Hepatocyte (in vitro differentiated cells): ENCODE data around the gene CSPG5. TPM values are rescaled to one million over a fixed set of nuclear protein-coding genes. Genes with fewer than 3 reads are reported as not detected.

Experiments used
- DNase-seq: peaks from one replicate; pipeline ENCODE4 v3.0.0-alpha.2; 2016; ENCODE audit warnings: low spot score
- H2AFZ ChIP-seq: fragments of 200-600 bp; sonication (generic); 2 replicates; pipeline ENCODE4 v1.6.0; 2016; ENCODE audit warnings: antibody characterized with exemption, mild to moderate bottlenecking
- H3K27ac ChIP-seq: fragments of 200-600 bp; sonication (generic); 2 replicates; pipeline ENCODE4 v1.5.1; 2016; ENCODE audit warnings: mild to moderate bottlenecking
- H3K27me3 ChIP-seq: fragments of 200-600 bp; sonication (generic); 2 replicates; pipeline ENCODE4 v1.6.1; 2016
- H3K36me3 ChIP-seq: fragments of 200-600 bp; sonication (generic); replicated peaks from 2 replicates; pipeline ENCODE4 v1.5.1; 2016; ENCODE audit warnings: low read depth; ENCODE audit not compliant: insufficient read depth
- H3K4me1 ChIP-seq: fragments of 200-600 bp; sonication (generic); 2 replicates; pipeline ENCODE4 v1.5.1; 2016; ENCODE audit warnings: mild to moderate bottlenecking, moderate library complexity; ENCODE audit not compliant: insufficient read depth
- H3K4me2 ChIP-seq: fragments of 200-600 bp; sonication (generic); 2 replicates; pipeline ENCODE4 v1.6.0; 2016
- H3K4me3 ChIP-seq: fragments of 200-600 bp; sonication (generic); 2 replicates; pipeline ENCODE4 v1.5.1; 2016; ENCODE audit warnings: mild to moderate bottlenecking
- H3K79me2 ChIP-seq: fragments of 200-600 bp; sonication (generic); 2 replicates; pipeline ENCODE4 v1.6.0; 2017; ENCODE audit warnings: mild to moderate bottlenecking
- H3K9me2 ChIP-seq: fragments of 200-600 bp; sonication (generic); replicated peaks from 2 replicates; pipeline ENCODE4 v1.6.0; 2017; ENCODE audit warnings: mild to moderate bottlenecking; ENCODE audit not compliant: insufficient read depth
- H3K9me3 ChIP-seq: fragments of 200-600 bp; sonication (generic); 2 replicates; pipeline ENCODE4 v1.5.1; 2016; ENCODE audit warnings: low read depth, mild to moderate bottlenecking
- H4K20me1 ChIP-seq: fragments of 200-600 bp; sonication (generic); 2 replicates; pipeline ENCODE4 v1.6.0; 2016; ENCODE audit warnings: mild to moderate bottlenecking; ENCODE audit not compliant: insufficient read depth, poor library complexity, severe bottlenecking
- EZH2 ChIP-seq: fragments of 200-600 bp; sonication (generic); IDR thresholded peaks from 2 replicates; pipeline ENCODE4 v1.6.1; 2016; ENCODE audit warnings: antibody characterized with exemption, mild to moderate bottlenecking, borderline replicate concordance
- EZH2phosphoT487 ChIP-seq: fragments of 200-600 bp; sonication (generic); IDR thresholded peaks from one replicate; pipeline ENCODE4 v1.6.1; 2018; ENCODE audit warnings: antibody characterized with exemption, mild to moderate bottlenecking, low read depth, moderate library complexity; ENCODE audit not compliant: unreplicated experiment, severe bottlenecking
- WGBS: methylation state at CpG from one replicate; pipeline ENCODE4 v1.1.6; 2016; ENCODE audit warnings: low lambda C conversion rate; ENCODE audit errors: missing lambda C conversion rate; 5-methylcytosine and 5-hydroxymethylcytosine counted together
- polyA plus RNA-seq: library from polyadenylated mRNA; unstranded; fragments of >200 nt; fragmentation: Nextera tagmentation; extraction: Ambion mirVana; gene quantifications from 2 replicates; pipeline ENCODE4 v1.2.1, GENCODE V29; 2016
- total RNA-seq: library from RNA; depleted of rRNA; stranded (reverse); fragments of >200 nt; gene quantifications from 2 replicates; pipeline ENCODE4 v1.2.3, GENCODE V29; 2014
- TF ChIP-seq, protein P1 (sequence below): fragments of 200-600 bp; sonication (generic); IDR thresholded peaks from 2 replicates; pipeline ENCODE4 v1.5.1; 2016; ENCODE audit warnings: antibody characterized with exemption, mild to moderate bottlenecking; ENCODE audit not compliant: poor library complexity

CSPG5 gene
- total and polyA plus RNA-seq, 2 experiments from 2014 or later: 0.34 to 0.47 TPM

DNA sequence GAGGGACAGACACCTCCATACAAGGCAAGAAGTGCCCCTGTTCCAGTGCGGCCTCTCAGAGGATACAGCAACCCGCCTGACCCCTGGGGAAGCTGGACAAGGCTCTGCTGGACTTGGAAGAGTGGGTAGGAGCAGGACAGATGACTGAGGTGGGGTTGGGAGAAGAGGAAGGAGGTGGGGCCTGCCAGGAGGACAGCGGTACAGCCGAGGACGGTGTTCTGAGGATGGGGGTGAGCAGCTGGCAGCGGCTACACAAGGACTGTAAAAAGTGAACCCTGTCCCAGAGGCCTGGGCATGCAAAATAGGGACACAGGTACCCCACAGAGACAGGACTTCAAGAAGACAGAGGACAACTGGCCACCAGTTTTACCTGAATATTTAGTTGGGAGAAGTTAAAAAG lies 41.7 kb downstream of the CSPG5 start:
- Histone ChIP-seq H3K4me3 (no peak overlapping the region), H4K20me1 (no peaks in the 10 kb centered on the region), H3K9me2 (no peaks in the 10 kb centered on the region), H3K4me2 (no peak overlapping the region), H2AFZ (no peak overlapping the region), H3K9me3 (no peaks in the 10 kb centered on the region), H3K27ac (no peak overlapping the region), H3K36me3 (no peaks in the 10 kb centered on the region), H3K79me2 (no peaks in the 10 kb centered on the region), H3K4me1 (no peaks in the 10 kb centered on the region), H3K27me3 (no peaks in the 10 kb centered on the region)
- DNase-seq: no peak
- TF ChIP-seq EZH2phosphoT487: no peak
- TF ChIP-seq EZH2: no peak
- TF ChIP-seq, protein P1, sequence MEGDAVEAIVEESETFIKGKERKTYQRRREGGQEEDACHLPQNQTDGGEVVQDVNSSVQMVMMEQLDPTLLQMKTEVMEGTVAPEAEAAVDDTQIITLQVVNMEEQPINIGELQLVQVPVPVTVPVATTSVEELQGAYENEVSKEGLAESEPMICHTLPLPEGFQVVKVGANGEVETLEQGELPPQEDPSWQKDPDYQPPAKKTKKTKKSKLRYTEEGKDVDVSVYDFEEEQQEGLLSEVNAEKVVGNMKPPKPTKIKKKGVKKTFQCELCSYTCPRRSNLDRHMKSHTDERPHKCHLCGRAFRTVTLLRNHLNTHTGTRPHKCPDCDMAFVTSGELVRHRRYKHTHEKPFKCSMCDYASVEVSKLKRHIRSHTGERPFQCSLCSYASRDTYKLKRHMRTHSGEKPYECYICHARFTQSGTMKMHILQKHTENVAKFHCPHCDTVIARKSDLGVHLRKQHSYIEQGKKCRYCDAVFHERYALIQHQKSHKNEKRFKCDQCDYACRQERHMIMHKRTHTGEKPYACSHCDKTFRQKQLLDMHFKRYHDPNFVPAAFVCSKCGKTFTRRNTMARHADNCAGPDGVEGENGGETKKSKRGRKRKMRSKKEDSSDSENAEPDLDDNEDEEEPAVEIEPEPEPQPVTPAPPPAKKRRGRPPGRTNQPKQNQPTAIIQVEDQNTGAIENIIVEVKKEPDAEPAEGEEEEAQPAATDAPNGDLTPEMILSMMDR: no peak
- WGBS: 86% methylated on average over 6 of the region's 6 CpGs

DNA sequence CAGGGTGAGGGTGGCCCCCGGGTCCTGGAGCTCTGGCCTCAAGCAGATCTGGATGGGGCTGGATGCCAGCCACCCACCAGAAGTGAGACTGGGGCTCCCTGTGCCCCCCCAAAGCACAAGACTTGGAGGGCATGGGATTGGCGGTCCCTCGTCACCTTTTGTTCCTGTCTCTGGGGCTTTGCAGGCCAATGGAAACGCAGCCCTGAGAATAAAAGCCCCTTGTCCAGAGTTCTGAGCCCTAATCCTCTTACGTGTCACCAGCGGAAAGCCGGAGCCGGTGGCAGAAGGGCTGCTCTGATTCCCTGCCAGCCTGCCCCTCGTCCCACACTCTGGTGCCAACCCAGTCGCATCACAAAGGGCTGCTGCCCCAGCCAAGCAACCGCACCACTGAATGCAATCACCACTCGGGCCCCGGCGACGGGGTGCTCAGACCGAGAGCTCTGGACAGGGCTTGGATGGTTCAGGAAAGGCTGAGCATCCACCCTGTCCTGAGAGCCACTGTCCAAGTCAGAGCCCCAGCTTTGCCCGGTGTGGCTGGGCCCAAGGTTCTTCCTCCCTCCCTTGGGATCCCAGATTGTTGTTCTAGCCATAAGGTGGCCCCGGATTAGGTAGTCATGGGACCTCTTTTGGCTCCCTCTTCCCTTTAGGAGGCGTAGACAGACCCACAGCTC lies 42.3 kb downstream of the CSPG5 start:
- H4K20me1 ChIP-seq: no peaks in the 10 kb centered on the region
- H3K27ac ChIP-seq: no peak overlapping the region
- WGBS: 91% methylated on average over 19 of the region's 19 CpGs
- no peaks in the 10 kb centered on the region for H3K9me3 ChIP-seq
- no peaks in the 10 kb centered on the region for H3K79me2 ChIP-seq
- H3K9me2 ChIP-seq: no peaks in the 10 kb centered on the region
- H2AFZ ChIP-seq: no peak overlapping the region
- H3K36me3 ChIP-seq: no peaks in the 10 kb centered on the region
- H3K4me1 ChIP-seq: no peaks in the 10 kb centered on the region
- TF ChIP-seq EZH2phosphoT487 (no peak), EZH2 (no peak)
- TF ChIP-seq, protein P1: no peak
- H3K27me3 ChIP-seq: no peaks in the 10 kb centered on the region
- DNase-seq: no peak
- no peak overlapping the region for H3K4me3 ChIP-seq
- no peak overlapping the region for H3K4me2 ChIP-seq

DNA sequence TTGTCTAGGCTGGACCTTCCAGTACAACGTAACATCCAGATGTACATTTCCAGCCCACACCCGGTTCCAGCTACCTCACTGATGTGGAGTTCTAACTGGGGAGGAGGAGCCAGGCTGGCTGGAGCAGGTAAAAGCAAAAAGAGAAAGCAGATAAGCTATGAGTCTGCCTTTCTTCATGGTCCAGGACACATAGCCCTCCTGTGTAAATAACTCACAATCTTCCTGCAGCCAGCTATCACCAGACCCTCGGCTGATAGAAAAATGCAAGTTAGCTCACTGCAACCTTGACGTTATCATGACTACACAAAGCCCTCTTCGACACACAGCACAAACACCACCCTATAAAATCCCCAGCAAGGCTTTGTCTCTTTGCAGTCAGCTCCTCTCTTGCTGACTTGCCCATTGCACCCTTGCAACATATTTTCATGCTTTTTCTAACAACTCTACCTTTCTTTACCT lies 44.6 kb downstream of the CSPG5 start:
- Histone ChIP-seq H3K79me2 (no peaks in the 10 kb centered on the region), H3K9me2 (no peaks in the 10 kb centered on the region), H3K9me3 (no peaks in the 10 kb centered on the region), H3K27me3 (no peaks in the 10 kb centered on the region), H4K20me1 (no peaks in the 10 kb centered on the region), H3K36me3 (no peaks in the 10 kb centered on the region), H3K4me1 (no peaks in the 10 kb centered on the region), H2AFZ (no peak overlapping the region), H3K27ac (peak overlapping the region; percentile 47), H3K4me3 (no peak overlapping the region), H3K4me2 (no peak overlapping the region)
- TF ChIP-seq EZH2phosphoT487: no peak
- TF ChIP-seq, protein P1: no peak
- TF ChIP-seq EZH2: no peak
- peak; percentile 48 for DNase-seq
- 35% methylated on average over 5 of the region's 5 CpGs for WGBS
